K562 (cell line): ENCODE measurements around the gene ADGRA3. TPM values are rescaled to one million over a fixed set of nuclear protein-coding genes. Genes with fewer than 3 reads are reported as not detected.

Source experiments
- ATAC-seq: fragments of 200-7000 bp; cut with Tn5 transposase; 3 replicates; pipeline ENCODE4 v1.9.1; 2020; ENCODE audit warnings: moderate library complexity
- BruUV-seq: library from RNA; stranded (reverse); fragments of 400-500 nt; replicated peaks from 2 replicates; lab custom pipeline; 2021; lab: Mats Ljungman, UMichigan
- CTCF ChIA-PET: fragments of 300-600 bp; formaldehyde crosslinking; extraction: SDS; loops from one replicate; lab custom pipeline; 2021; ENCODE audit warnings: low intra/inter-chr PET ratio; lab: Yijun Ruan, JAX
- POLR2A ChIA-PET: fragments of 300-600, 350-650 bp; sonication (Branson Sonifier 250); formaldehyde crosslinking; extraction: SDS; loops from one replicate; lab custom pipeline; 2021; ENCODE audit warnings: antibody characterized with exemption, inconsistent platforms; lab: Yijun Ruan, JAX
- DNase-seq, 4 experiments: peaks; one replicate each; pipeline versions ENCODE4 v3.0.0 to v3.0.0-alpha.2; 2011 to 2018; ENCODE audit warnings: low spot score in 3 of 4, mixed read lengths in 3 of 4; ENCODE audit errors: extremely low read depth in 1 of 4
- FAIRE-seq: peaks from 2 replicates; lab custom pipeline; 2011; peaks lifted over from hg19 to GRCh38; lab: Jason Lieb, UNC
- H2AFZ ChIP-seq: 2 replicates; pipeline ENCODE4 v1.6.0; 2011; ENCODE audit warnings: low read depth, low read length, control low read depth, inconsistent platforms
- H3K27ac ChIP-seq: fragments of 200-600 bp; 3 replicates; pipeline ENCODE4 v1.8.0; 2011; ENCODE audit warnings: low read depth, mild to moderate bottlenecking, control low read depth, inconsistent platforms, low read length, moderate library complexity, mixed read lengths; ENCODE audit errors: extremely low read depth
- H3K27me3 ChIP-seq, 2 experiments: fragments of 300-600 bp in 1 of 2; 2 replicates in 1 of 2; 3 replicates in 1 of 2; pipeline versions ENCODE4 v1.6.0 to v1.8.0; 2011; ENCODE audit warnings: inconsistent platforms in 2 of 2, low read length in 2 of 2, mild to moderate bottlenecking in 1 of 2, mixed read lengths in 1 of 2, moderate library complexity in 1 of 2; ENCODE audit not compliant: control insufficient read depth in 2 of 2, insufficient read depth in 2 of 2
- H3K36me3 ChIP-seq: fragments of 300-600 bp; 3 replicates; pipeline ENCODE4 v1.8.0; 2011; ENCODE audit warnings: mild to moderate bottlenecking, low read length, inconsistent platforms; ENCODE audit not compliant: control insufficient read depth, insufficient read depth
- H3K4me1 ChIP-seq, 2 experiments: fragments of 200-600 bp in 1 of 2; replicated peaks in 1 of 2; 2 replicates in 1 of 2; 3 replicates in 1 of 2; pipeline versions ENCODE4 v1.5.1 to v1.8.0; 2011; ENCODE audit warnings: inconsistent platforms in 2 of 2, low read length in 2 of 2, mild to moderate bottlenecking in 1 of 2, mixed read lengths in 1 of 2, moderate library complexity in 1 of 2; ENCODE audit not compliant: control insufficient read depth in 2 of 2, insufficient read depth in 2 of 2
- H3K4me2 ChIP-seq: 2 replicates; pipeline ENCODE4 v1.6.1; 2011; ENCODE audit warnings: low read length, control low read depth, inconsistent platforms, mixed read lengths; ENCODE audit not compliant: insufficient read depth
- H3K4me3 ChIP-seq: fragments of 200-600 bp; sonication (generic), shearing (Covaris generic); 2 replicates; pipeline ENCODE4 v1.5.1; 2016; ENCODE audit warnings: control low read depth, inconsistent platforms
- H3K79me2 ChIP-seq: fragments of 200-600 bp; 3 replicates; pipeline ENCODE4 v1.8.0; 2011; ENCODE audit warnings: low read length, inconsistent platforms; ENCODE audit not compliant: control insufficient read depth, insufficient read depth
- H3K9ac ChIP-seq, 2 experiments: 2 replicates each; pipeline versions ENCODE4 v1.6.0 to v1.6.1; 2011; ENCODE audit warnings: low read depth in 2 of 2, low read length in 2 of 2, control low read depth in 1 of 2, inconsistent platforms in 1 of 2, mild to moderate bottlenecking in 1 of 2, mixed read lengths in 1 of 2; ENCODE audit not compliant: insufficient read depth in 1 of 2
- H3K9me1 ChIP-seq: one replicate; pipeline ENCODE4 v1.6.0; 2011; ENCODE audit warnings: inconsistent platforms, mild to moderate bottlenecking, low read length, moderate library complexity; ENCODE audit not compliant: control insufficient read depth, insufficient read depth
- H3K9me3 ChIP-seq: replicated peaks from 2 replicates; pipeline ENCODE4 v1.5.1; 2011; ENCODE audit warnings: low read depth, low read length, inconsistent platforms; ENCODE audit not compliant: control insufficient read depth, insufficient read depth
- H4K20me1 ChIP-seq: replicated peaks from 2 replicates; pipeline ENCODE4 v1.6.1; 2011; ENCODE audit warnings: low read length, inconsistent platforms, mixed read lengths; ENCODE audit not compliant: control insufficient read depth, insufficient read depth
- CCAR2 ChIP-seq: fragments of 200-400 bp; formaldehyde crosslinking; IDR thresholded peaks from 2 replicates; pipeline ENCODE4 v1.6.1; 2017; ENCODE audit warnings: mild to moderate bottlenecking, low read depth, low read length
- FOXA3 ChIP-seq, 2 experiments: fragments of 450-650 bp in 1 of 2; sonication (generic) in 1 of 2; formaldehyde crosslinking; IDR thresholded peaks in 1 of 2; conservative IDR thresholded peaks in 1 of 2; 2 replicates each; pipeline versions ENCODE4 v1.4.0 to v1.8.0; 2020 to 2022; ENCODE audit warnings: mild to moderate bottlenecking in 2 of 2, missing genetic modification reagents in 1 of 2
- GTF2E2 ChIP-seq: fragments of 200-800 bp; sonication (Bioruptor generic); IDR thresholded peaks from 2 replicates; pipeline ENCODE4 v1.6.1; 2016; ENCODE audit warnings: missing genetic modification characterization, missing compliant biosample characterization
- MAFF ChIP-seq: IDR thresholded peaks from 2 replicates; pipeline ENCODE4 v1.6.1; 2012; ENCODE audit warnings: low read length, improper control_type of control experiment
- NBN ChIP-seq: fragments of 450-650 bp; IDR thresholded peaks from 2 replicates; pipeline ENCODE4 v1.6.1; 2016; ENCODE audit warnings: low read depth, mild to moderate bottlenecking
- PHB2 ChIP-seq: fragments of 450-650 bp; IDR thresholded peaks from 2 replicates; pipeline ENCODE4 v1.6.1; 2017; ENCODE audit warnings: low read depth
- POLR2AphosphoS2 ChIP-seq: IDR thresholded peaks from 2 replicates; pipeline ENCODE4 v1.6.1; 2012; ENCODE audit warnings: low read length, improper control_type of control experiment
- POLR3G ChIP-seq: IDR thresholded peaks from 2 replicates; pipeline ENCODE4 v1.6.1; 2011; ENCODE audit not compliant: insufficient read length, insufficient replicate concordance; ENCODE audit errors: extremely low read depth
- SMARCC2 ChIP-seq: fragments of 450-650 bp; IDR thresholded peaks from 2 replicates; pipeline ENCODE4 v1.6.1; 2017; ENCODE audit warnings: antibody characterized with exemption, moderate library complexity, mild to moderate bottlenecking, low read depth
- SP1 ChIP-seq: sonication (generic); formaldehyde crosslinking; IDR thresholded peaks from 2 replicates; pipeline ENCODE4 v1.8.1; 2022; ENCODE audit warnings: mild to moderate bottlenecking, missing genetic modification reagents
- XRCC4 ChIP-seq: IDR thresholded peaks from one replicate; pipeline ENCODE4 v1.6.1; 2011; ENCODE audit not compliant: insufficient read depth, insufficient read length; ENCODE audit errors: extremely low read depth
- in situ Hi-C: fragments of 300-500 bp; cut with MboI; formaldehyde crosslinking; loops from 4 replicates; pipeline ENCODE4 v1.15.0; 2018; ENCODE audit warnings: inconsistent platforms, mixed read lengths
- intact Hi-C: fragments of 100-400 bp; cut with micrococcal nuclease; formaldehyde crosslinking; loops from 2 replicates; pipeline ENCODE4 v1.14.2; 2022
- polyA plus RNA-seq, 8 experiments: library from polyadenylated mRNA; depleted of rRNA in 4 of 8; stranded (reverse) in 5 of 8; unstranded in 3 of 8; fragments of >200 nt; fragmentation: Nextera tagmentation in 2 of 8; fragmentation: Illumina TruSeq in 1 of 8; extraction: Ambion mirVana in 2 of 8; extraction: Trizol in 1 of 8; gene quantifications; 2 replicates each; pipeline versions ENCODE4 v1.2.1 to v1.2.3, GENCODE V29; 2011 to 2014; ENCODE audit warnings: inconsistent platforms in 1 of 8, missing spikeins in 1 of 8
- total RNA-seq, 7 experiments: library from RNA; depleted of rRNA in 6 of 7; stranded (reverse); fragments of >200 nt in 6 of 7; fragmentation: Illumina TruSeq in 2 of 7; extraction: Trizol in 2 of 7; gene quantifications; 2 replicates each; pipeline versions ENCODE4 v1.2.1 to v1.2.3, GENCODE V29; 2011 to 2021; ENCODE audit warnings: low replicate concordance in 1 of 7

ADGRA3 gene
- total and polyA plus RNA-seq, 9 of the 15 experiments (the other 6 are each of a cell fraction or from before 2014, with no cell fraction given): 0.06 to 2.3 (median 0.27) TPM; not detected in 3

DNA sequence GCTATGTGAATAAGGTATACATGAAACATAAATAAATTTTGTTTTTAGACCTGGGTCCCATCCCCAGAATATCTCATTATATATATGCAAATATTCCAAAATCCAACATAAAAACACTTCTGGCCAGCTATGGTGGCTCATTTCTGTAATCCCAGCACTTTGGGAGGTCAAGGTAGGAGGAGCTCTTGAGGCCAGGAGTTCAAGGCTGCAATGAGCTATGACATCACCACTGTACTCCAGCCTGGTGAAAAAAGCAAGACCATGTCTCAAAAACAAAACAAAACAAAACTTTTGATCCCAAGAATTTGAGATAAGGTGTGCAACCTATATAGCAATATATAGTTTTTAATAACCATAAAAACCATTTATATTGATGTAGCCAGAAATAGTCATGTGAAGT is 5.4 kb upstream of the ADGRA3 start:
- H3K4me1 ChIP-seq: no peaks in the 10 kb centered on the region
- H3K27ac ChIP-seq: no peak overlapping the region
- intact Hi-C loops: no loop called here
- no peak overlapping the region for H3K4me2 ChIP-seq
- H3K9ac ChIP-seq: no peak overlapping the region
- DNase-seq: no peak
- peaks cover 2% of the 10 kb centered on the region in 2 experiments; a peak in 3 of 5 replicates for H3K27me3 ChIP-seq
- H4K20me1 ChIP-seq: no peaks in the 10 kb centered on the region
- H3K9me1 ChIP-seq: no peaks in the 10 kb centered on the region
- CTCF ChIA-PET: interaction anchor here (1.1 kb wide), 1 partner anchor 732 kb away, joined by 3 read pairs; no protein-coding TSS in a partner anchor
- no peak overlapping the region for H2AFZ ChIP-seq
- BruUV-seq: no TSS peak
- no peaks in the 10 kb centered on the region for H3K9me3 ChIP-seq
- no peak for FAIRE-seq
- POLR2A ChIA-PET: no interaction called here
- TF ChIP-seq CCAR2 (no peak), FOXA3 (CRISPR knock-in tag; conservative IDR thresholded peaks at IDR 0.05 in 1 of 2, IDR thresholded peaks at IDR 0.05 in 1 of 2) (no peak), NBN (no peak), GTF2E2 (tag) (no peak), MAFF (no peak), XRCC4 (no peak), SMARCC2 (no peak), SP1 (CRISPR knock-in tag) (no peak), POLR3G (no peak), PHB2 (no peak), POLR2AphosphoS2 (no peak)
- TF ChIP-seq, all 486 proteins: peak for 0
- H3K36me3 ChIP-seq: no peaks in the 10 kb centered on the region
- no peak for ATAC-seq
- in situ Hi-C loops: no loop called here
- no peaks in the 10 kb centered on the region for H3K79me2 ChIP-seq
- H3K4me3 ChIP-seq: no peak overlapping the region
